Measurements from ENCODE around the gene MEIS2.

MEIS2 gene

DNA sequence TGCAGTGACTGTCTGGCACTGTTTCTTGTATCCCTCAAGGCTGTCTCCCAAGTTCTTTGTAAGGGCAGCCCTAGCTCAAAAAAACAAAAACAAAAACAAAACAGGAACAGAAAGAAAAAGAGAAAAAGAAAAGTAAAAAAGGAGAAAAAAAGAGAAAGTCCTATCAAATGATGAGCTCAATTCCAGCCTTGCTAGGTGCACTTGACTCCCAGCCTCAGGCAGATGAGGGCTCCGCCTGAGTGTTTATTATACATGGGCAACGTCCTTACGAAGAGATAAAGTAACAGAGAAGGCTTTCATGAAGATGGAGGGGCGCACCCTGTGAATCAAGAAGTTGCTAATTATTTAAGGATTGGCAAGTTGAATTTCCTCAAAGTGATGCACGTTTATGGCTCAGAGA is 175.3 kb downstream of the MEIS2 start:
- Histone ChIP-seq H3K4me3 (ENCODE audit: low read length in 2 of 2) (no peak overlapping the region), H3K9ac (ENCODE audit: low read depth in 1 of 2, low read length in 2 of 2) (no peak overlapping the region), H3K36me3 (ENCODE audit: control insufficient read depth in 2 of 2, insufficient read depth in 2 of 2, low read length in 2 of 2) (no peaks in the 10 kb centered on the region), H3K27me3 (ENCODE audit: control insufficient read depth in 2 of 2, insufficient read depth in 2 of 2, low read length in 2 of 2) (peaks cover 0 to 2% of the 10 kb centered on the region in 2 donors), H3K4me1 (ENCODE audit: control insufficient read depth in 2 of 2, insufficient read depth in 2 of 2, low read length in 2 of 2) (no peaks in the 10 kb centered on the region), H3K27ac (ENCODE audit: low read depth in 2 of 2, low read length in 2 of 2) (no peak overlapping the region), H3K9me3 (ENCODE audit: control insufficient read depth in 2 of 2, low read length in 2 of 2) (no peaks in the 10 kb centered on the region)

DNA sequence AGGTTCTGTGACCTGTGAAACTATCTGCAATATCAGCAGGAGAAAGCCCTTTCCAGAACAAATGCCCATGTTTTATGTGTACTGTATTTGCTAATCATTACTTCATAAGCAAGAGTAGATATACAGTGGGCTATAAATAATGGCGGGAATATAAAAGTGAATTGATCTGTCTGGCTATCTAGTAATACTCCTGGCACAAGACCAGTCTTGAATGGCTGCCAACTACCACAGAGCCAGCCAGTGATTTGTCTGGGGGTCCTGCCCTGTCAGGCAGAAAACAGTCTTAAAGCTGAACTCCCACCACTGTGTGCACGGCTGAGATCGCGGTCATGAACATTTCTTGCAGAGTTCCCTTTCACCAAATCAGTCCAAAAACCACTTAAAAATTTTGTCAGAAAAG is 176.3 kb downstream of the MEIS2 start:
- Histone ChIP-seq H3K27me3 (ENCODE audit: control insufficient read depth in 2 of 2, insufficient read depth in 2 of 2, low read length in 2 of 2) (peaks cover 0 to 2% of the 10 kb centered on the region in 2 donors), H3K27ac (ENCODE audit: low read depth in 2 of 2, low read length in 2 of 2) (no peak overlapping the region), H3K4me1 (ENCODE audit: control insufficient read depth in 2 of 2, insufficient read depth in 2 of 2, low read length in 2 of 2) (no peaks in the 10 kb centered on the region), H3K36me3 (ENCODE audit: control insufficient read depth in 2 of 2, insufficient read depth in 2 of 2, low read length in 2 of 2) (no peaks in the 10 kb centered on the region), H3K9ac (ENCODE audit: low read depth in 1 of 2, low read length in 2 of 2) (no peak overlapping the region), H3K9me3 (ENCODE audit: control insufficient read depth in 2 of 2, low read length in 2 of 2) (no peaks in the 10 kb centered on the region), H3K4me3 (ENCODE audit: low read length in 2 of 2) (no peak overlapping the region)

- H3K27me3 ChIP-seq (ENCODE audit: control insufficient read depth in 2 of 2, insufficient read depth in 2 of 2, low read length in 2 of 2), result peaks cover 0 to 2% of the 10 kb centered on the region in 2 donors
- H3K4me1 ChIP-seq (ENCODE audit: control insufficient read depth in 2 of 2, insufficient read depth in 2 of 2, low read length in 2 of 2), result no peaks in the 10 kb centered on the region
- no peak overlapping the region for H3K4me3 ChIP-seq (ENCODE audit: low read length in 2 of 2)
- H3K9me3 ChIP-seq (ENCODE audit: control insufficient read depth in 2 of 2, low read length in 2 of 2), result no peaks in the 10 kb centered on the region
- no peak overlapping the region for H3K27ac ChIP-seq (ENCODE audit: low read depth in 2 of 2, low read length in 2 of 2)
- H3K9ac ChIP-seq (ENCODE audit: low read depth in 1 of 2, low read length in 2 of 2), result no peak overlapping the region
- no peaks in the 10 kb centered on the region for H3K36me3 ChIP-seq (ENCODE audit: control insufficient read depth in 2 of 2, insufficient read depth in 2 of 2, low read length in 2 of 2)
Measured at GRCh38 chr15:36921484-36922091, 178.8 kb downstream of the MEIS2 start.

- no peak overlapping the region for H3K27ac ChIP-seq (ENCODE audit: low read depth in 2 of 2, low read length in 2 of 2)
Measured at GRCh38 chr15:36917411-36918267, 182.7 kb downstream of the MEIS2 start.

GRCh38 chr15:36914960-36915808 is 185.2 kb downstream of the MEIS2 start:
- Histone ChIP-seq H3K9ac (ENCODE audit: low read depth in 1 of 2, low read length in 2 of 2) (no peak overlapping the region), H3K4me3 (ENCODE audit: low read length in 2 of 2) (no peak overlapping the region), H3K4me1 (ENCODE audit: control insufficient read depth in 2 of 2, insufficient read depth in 2 of 2, low read length in 2 of 2) (no peaks in the 10 kb centered on the region), H3K9me3 (ENCODE audit: control insufficient read depth in 2 of 2, low read length in 2 of 2) (no peaks in the 10 kb centered on the region), H3K27ac (ENCODE audit: low read depth in 2 of 2, low read length in 2 of 2) (no peak overlapping the region), H3K27me3 (ENCODE audit: control insufficient read depth in 2 of 2, insufficient read depth in 2 of 2, low read length in 2 of 2) (peaks cover 0 to 4% of the 10 kb centered on the region in 2 donors), H3K36me3 (ENCODE audit: control insufficient read depth in 2 of 2, insufficient read depth in 2 of 2, low read length in 2 of 2) (no peaks in the 10 kb centered on the region)

More at GRCh38 chr15:36917411-36918267, 182.7 kb downstream of the MEIS2 start:
- Histone ChIP-seq H3K9me3 (ENCODE audit: control insufficient read depth in 2 of 2, low read length in 2 of 2) (no peaks in the 10 kb centered on the region), H3K4me1 (ENCODE audit: control insufficient read depth in 2 of 2, insufficient read depth in 2 of 2, low read length in 2 of 2) (no peaks in the 10 kb centered on the region), H3K27me3 (ENCODE audit: control insufficient read depth in 2 of 2, insufficient read depth in 2 of 2, low read length in 2 of 2) (no peaks in the 10 kb centered on the region), H3K36me3 (ENCODE audit: control insufficient read depth in 2 of 2, insufficient read depth in 2 of 2, low read length in 2 of 2) (no peaks in the 10 kb centered on the region), H3K9ac (ENCODE audit: low read depth in 1 of 2, low read length in 2 of 2) (no peak overlapping the region), H3K4me3 (ENCODE audit: low read length in 2 of 2) (no peak overlapping the region)

- Histone ChIP-seq H3K9ac (ENCODE audit: low read depth in 1 of 2, low read length in 2 of 2) (no peak overlapping the region), H3K4me3 (ENCODE audit: low read length in 2 of 2) (no peak overlapping the region), H3K27ac (ENCODE audit: low read depth in 2 of 2, low read length in 2 of 2) (no peak overlapping the region), H3K9me3 (ENCODE audit: control insufficient read depth in 2 of 2, low read length in 2 of 2) (no peaks in the 10 kb centered on the region), H3K27me3 (ENCODE audit: control insufficient read depth in 2 of 2, insufficient read depth in 2 of 2, low read length in 2 of 2) (peaks cover 0 to 4% of the 10 kb centered on the region in 2 donors), H3K36me3 (ENCODE audit: control insufficient read depth in 2 of 2, insufficient read depth in 2 of 2, low read length in 2 of 2) (no peaks in the 10 kb centered on the region), H3K4me1 (ENCODE audit: control insufficient read depth in 2 of 2, insufficient read depth in 2 of 2, low read length in 2 of 2) (no peaks in the 10 kb centered on the region)
Measured at GRCh38 chr15:36914466-36914865, 185.9 kb downstream of the MEIS2 start.

DNA sequence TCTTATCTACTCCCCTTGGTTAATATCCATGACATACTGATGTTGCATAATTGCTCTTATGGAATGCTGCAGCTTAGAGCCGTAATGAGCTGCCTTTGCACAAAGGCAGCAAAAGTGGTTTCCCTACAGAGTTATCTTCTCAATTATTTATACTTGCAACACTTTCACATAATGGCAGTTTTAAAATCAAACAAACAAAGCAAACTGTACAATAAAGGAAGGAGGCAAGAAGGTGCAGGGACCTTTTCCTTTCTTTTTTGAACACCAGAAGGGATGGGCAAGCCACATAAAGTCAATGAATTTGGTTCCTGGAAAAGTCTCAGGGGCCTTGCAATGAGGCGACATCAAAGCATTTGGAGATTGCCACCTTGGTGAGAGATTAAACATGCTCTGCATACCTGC is 188.0 kb downstream of the MEIS2 start:
- peaks cover 0 to 4% of the 10 kb centered on the region in 2 donors for H3K27me3 ChIP-seq (ENCODE audit: control insufficient read depth in 2 of 2, insufficient read depth in 2 of 2, low read length in 2 of 2)
- H3K4me3 ChIP-seq (ENCODE audit: low read length in 2 of 2), result no peak overlapping the region
- no peaks in the 10 kb centered on the region for H3K4me1 ChIP-seq (ENCODE audit: control insufficient read depth in 2 of 2, insufficient read depth in 2 of 2, low read length in 2 of 2)
- no peak overlapping the region for H3K9ac ChIP-seq (ENCODE audit: low read depth in 1 of 2, low read length in 2 of 2)
- H3K36me3 ChIP-seq (ENCODE audit: control insufficient read depth in 2 of 2, insufficient read depth in 2 of 2, low read length in 2 of 2), result no peaks in the 10 kb centered on the region
- no peaks in the 10 kb centered on the region for H3K9me3 ChIP-seq (ENCODE audit: control insufficient read depth in 2 of 2, low read length in 2 of 2)
- no peak overlapping the region for H3K27ac ChIP-seq (ENCODE audit: low read depth in 2 of 2, low read length in 2 of 2)

GRCh38 chr15:36911322-36911944 is 188.9 kb downstream of the MEIS2 start:
- no peak overlapping the region for H3K27ac ChIP-seq (ENCODE audit: low read depth in 2 of 2, low read length in 2 of 2)
- no peak overlapping the region for H3K4me3 ChIP-seq (ENCODE audit: low read length in 2 of 2)

DNA sequence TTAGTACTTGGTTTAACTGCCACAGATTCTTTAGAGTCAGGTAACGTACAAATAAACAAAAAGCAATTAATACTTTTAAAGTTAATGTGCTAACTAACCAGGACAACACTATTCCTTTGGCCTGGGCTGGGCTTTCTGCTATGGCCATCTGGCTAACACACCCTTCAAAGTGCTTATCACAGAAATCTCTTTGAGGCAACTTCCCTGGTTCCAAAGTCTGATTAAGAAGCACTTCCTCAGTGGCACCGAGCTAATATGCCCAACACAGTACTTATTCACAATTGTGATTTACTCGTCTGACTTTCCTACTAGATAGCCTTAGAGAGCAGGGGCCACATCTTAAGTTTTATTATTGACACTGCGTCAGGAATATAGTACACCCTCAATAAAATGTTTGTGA is 191.4 kb downstream of the MEIS2 start:
- Histone ChIP-seq H3K36me3 (ENCODE audit: control insufficient read depth in 2 of 2, insufficient read depth in 2 of 2, low read length in 2 of 2) (no peaks in the 10 kb centered on the region), H3K4me1 (ENCODE audit: control insufficient read depth in 2 of 2, insufficient read depth in 2 of 2, low read length in 2 of 2) (no peaks in the 10 kb centered on the region), H3K4me3 (ENCODE audit: low read length in 2 of 2) (no peak overlapping the region), H3K9me3 (ENCODE audit: control insufficient read depth in 2 of 2, low read length in 2 of 2) (no peaks in the 10 kb centered on the region), H3K9ac (ENCODE audit: low read depth in 1 of 2, low read length in 2 of 2) (no peak overlapping the region), H3K27ac (ENCODE audit: low read depth in 2 of 2, low read length in 2 of 2) (no peak overlapping the region), H3K27me3 (ENCODE audit: control insufficient read depth in 2 of 2, insufficient read depth in 2 of 2, low read length in 2 of 2) (peaks cover 0 to 4% of the 10 kb centered on the region in 2 donors)

More at GRCh38 chr15:36911322-36911944, 188.9 kb downstream of the MEIS2 start:
- no peaks in the 10 kb centered on the region for H3K4me1 ChIP-seq (ENCODE audit: control insufficient read depth in 2 of 2, insufficient read depth in 2 of 2, low read length in 2 of 2)
- no peaks in the 10 kb centered on the region for H3K9me3 ChIP-seq (ENCODE audit: control insufficient read depth in 2 of 2, low read length in 2 of 2)
- no peaks in the 10 kb centered on the region for H3K36me3 ChIP-seq (ENCODE audit: control insufficient read depth in 2 of 2, insufficient read depth in 2 of 2, low read length in 2 of 2)
- peaks cover 0 to 4% of the 10 kb centered on the region in 2 donors for H3K27me3 ChIP-seq (ENCODE audit: control insufficient read depth in 2 of 2, insufficient read depth in 2 of 2, low read length in 2 of 2)
- H3K9ac ChIP-seq (ENCODE audit: low read depth in 1 of 2, low read length in 2 of 2), result no peak overlapping the region
